SU-DHL-6 (cell line): ENCODE results near the gene CBLN1.

Experiments
- CTCF ChIP-seq: fragments of 200-600 bp; sonication (generic); IDR thresholded peaks from one replicate; pipeline ENCODE4 v1.5.1; 2017; ENCODE audit warnings: antibody characterized with exemption, mild to moderate bottlenecking, low read length, moderate library complexity; ENCODE audit not compliant: insufficient read depth, poor library complexity, severe bottlenecking
- EZH2phosphoT487 ChIP-seq: fragments of 200-600 bp; sonication (generic), shearing (Covaris generic); conservative IDR thresholded peaks from 2 replicates; pipeline ENCODE4 v1.6.1; 2018; ENCODE audit warnings: mild to moderate bottlenecking, antibody characterized with exemption, low read length, moderate library complexity, mixed read lengths

- TF ChIP-seq CTCF (no peak), EZH2phosphoT487 (no peak)
Measured at GRCh38 chr16:49315602-49316001, 34.0 kb upstream of the CBLN1 start.
